Skeletal muscle satellite cell (primary cell): ENCODE results near the gene RBM8A.
"Not testable (repeated sequence)": the region's sequence is repeated elsewhere in the genome, so short reads cannot be mapped to it uniquely, and the experiment has no call there.

Experiments
- H3K27me3 ChIP-seq: 2 replicates; pipeline ENCODE4 v1.7.0; 2013; ENCODE audit warnings: low read length; ENCODE audit not compliant: control insufficient read depth, insufficient read depth
- H3K36me3 ChIP-seq: 2 replicates; pipeline ENCODE4 v1.7.0; 2013; ENCODE audit warnings: mild to moderate bottlenecking, control low read depth, low read length; ENCODE audit not compliant: insufficient read depth
- H3K4me1 ChIP-seq: 2 replicates; pipeline ENCODE4 v1.7.0; 2013; ENCODE audit warnings: low read length; ENCODE audit not compliant: control insufficient read depth, insufficient read depth
- H3K4me2 ChIP-seq: 2 replicates; pipeline ENCODE4 v1.7.0; 2013; ENCODE audit warnings: mild to moderate bottlenecking, low read length
- H3K4me3 ChIP-seq: 2 replicates; pipeline ENCODE4 v1.7.0; 2013; ENCODE audit warnings: low read length
- H3K9ac ChIP-seq: 2 replicates; pipeline ENCODE4 v1.7.0; 2013; ENCODE audit warnings: mild to moderate bottlenecking, low read depth, low read length, moderate library complexity
- H3K9me3 ChIP-seq: replicated peaks from 2 replicates; pipeline ENCODE4 v1.7.0; 2013; ENCODE audit warnings: mild to moderate bottlenecking, control low read depth, low read length

The RBM8A gene

DNA sequence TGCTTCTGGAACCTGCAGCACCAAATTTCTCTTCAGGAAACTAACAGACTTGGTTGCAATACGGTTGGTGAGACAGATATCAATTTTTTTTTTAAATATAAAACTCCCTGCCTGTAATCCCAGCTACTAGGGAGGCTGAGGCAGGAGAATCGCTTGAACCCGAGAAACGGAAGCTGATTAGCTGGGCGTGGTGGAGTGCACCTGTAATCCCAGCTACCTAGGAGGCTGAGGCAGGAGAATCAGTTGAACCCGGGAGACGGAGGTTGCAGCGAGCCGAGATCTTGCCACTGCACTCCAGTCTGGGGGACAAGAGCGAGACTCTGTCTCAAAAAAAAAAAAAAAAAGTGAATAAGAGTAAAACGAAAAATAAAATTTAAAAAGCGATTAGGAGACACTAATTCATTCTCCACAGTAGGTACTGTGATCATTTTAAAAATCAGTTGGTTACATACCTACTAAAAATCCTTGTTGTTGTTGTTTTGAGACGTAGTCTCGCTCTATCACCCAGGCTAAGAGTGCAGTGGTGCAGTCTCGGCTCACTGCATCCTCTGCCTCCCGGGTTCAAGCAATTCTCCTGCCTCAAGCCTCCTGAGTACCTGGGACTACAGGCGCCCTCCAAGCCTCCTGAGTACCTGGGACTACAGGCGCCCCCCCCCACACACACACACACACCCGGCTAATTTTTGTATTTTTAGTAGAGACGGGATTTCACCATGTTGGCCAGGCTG, 796 bp upstream of the RBM8A start:
- Histone ChIP-seq H3K9me3 (no peaks in the 10 kb centered on the region), H3K4me3 (peak overlapping the region; percentile 81), H3K4me1 (peaks cover 9% of the 10 kb centered on the region), H3K27me3 (no peaks in the 10 kb centered on the region), H3K9ac (peak overlapping the region; percentile 98), H3K4me2 (peak overlapping the region; percentile 92), H3K36me3 (peaks cover 14% of the 10 kb centered on the region)

DNA sequence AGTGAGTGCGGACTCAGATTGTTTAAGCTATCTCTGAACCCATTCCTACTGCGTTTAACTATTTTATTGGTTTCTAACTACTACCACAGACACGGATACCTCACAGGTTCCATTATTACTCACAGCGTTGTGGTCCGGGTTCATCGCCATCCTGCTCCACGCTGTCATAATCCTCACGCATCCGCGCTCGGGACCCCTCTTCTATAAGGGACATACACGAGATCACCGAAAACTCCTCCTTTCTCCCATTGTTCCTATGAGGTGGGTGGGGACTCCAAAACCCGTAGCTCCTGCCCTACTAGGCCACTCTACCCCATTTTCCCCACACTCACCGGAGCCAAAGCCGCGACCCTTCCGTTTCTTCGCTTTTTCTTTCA, 610 bp downstream of the RBM8A start:
- peak overlapping the region; percentile 92 for H3K4me2 ChIP-seq
- H3K9me3 ChIP-seq, result no peaks in the 10 kb centered on the region
- H3K4me3 ChIP-seq, result peak overlapping the region; percentile 81
- H3K9ac ChIP-seq, result peak overlapping the region; percentile 98
- H3K36me3 ChIP-seq, result peaks cover 14% of the 10 kb centered on the region
- no peaks in the 10 kb centered on the region for H3K27me3 ChIP-seq
- H3K4me1 ChIP-seq, result peaks cover 9% of the 10 kb centered on the region

DNA sequence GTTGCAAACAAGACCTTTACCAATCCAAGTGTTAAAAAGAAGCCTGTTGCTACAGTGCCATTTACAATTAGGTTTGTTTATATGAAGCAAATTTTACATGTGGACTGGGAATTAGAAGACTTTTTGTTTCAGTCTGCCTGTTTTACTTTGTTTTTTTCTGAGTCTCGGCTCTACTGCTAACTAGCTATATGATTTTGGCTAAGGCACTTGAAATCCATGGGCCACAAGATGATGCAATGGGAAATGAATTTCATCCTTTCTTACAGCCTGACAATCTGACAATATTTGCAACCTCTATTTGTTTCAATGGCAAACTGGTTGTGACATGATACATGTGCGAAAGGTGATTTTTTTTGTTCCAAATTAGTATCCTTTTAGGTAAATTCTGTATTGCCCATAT, 5.0 kb downstream of the RBM8A start:
- H3K36me3 ChIP-seq, result peaks cover 11% of the 10 kb centered on the region
- H3K27me3 ChIP-seq, result no peaks in the 10 kb centered on the region
- no peak overlapping the region for H3K4me3 ChIP-seq
- H3K4me2 ChIP-seq, result no peak overlapping the region
- H3K9me3 ChIP-seq, result no peaks in the 10 kb centered on the region
- peaks cover 27% of the 10 kb centered on the region for H3K4me1 ChIP-seq
- H3K9ac ChIP-seq, result no peak overlapping the region

DNA sequence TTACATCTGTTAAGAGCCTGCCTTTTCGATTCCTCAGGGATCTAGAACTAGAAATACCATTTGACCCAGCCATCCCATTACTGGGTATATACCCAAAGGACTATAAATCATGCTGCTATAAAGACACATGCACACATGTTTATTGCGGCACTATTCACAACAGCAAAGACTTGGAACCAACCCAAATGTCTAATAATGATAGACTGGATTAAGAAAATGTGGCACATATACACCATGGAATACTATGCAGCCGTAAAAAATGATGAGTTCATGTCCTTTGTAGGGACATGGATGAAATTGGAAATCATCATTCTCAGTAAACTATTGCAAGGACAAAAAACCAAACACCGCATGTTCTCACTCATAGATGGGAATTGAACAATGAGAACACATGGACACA, 7.0 kb downstream of the RBM8A start:
- not testable (repeated sequence) for H3K4me2 ChIP-seq, H3K9ac ChIP-seq, H3K9me3 ChIP-seq, H3K4me3 ChIP-seq, H3K27me3 ChIP-seq
- peaks cover 13% of the 10 kb centered on the region for H3K36me3 ChIP-seq
- H3K4me1 ChIP-seq, result peaks cover 19% of the 10 kb centered on the region

GRCh38 chr1:145918992-145919939, 8.0 kb downstream of the RBM8A start:
- Histone ChIP-seq H3K4me2 (peak overlapping the region; percentile 94), H3K4me1 (peaks cover 19% of the 10 kb centered on the region), H3K36me3 (peaks cover 16% of the 10 kb centered on the region), H3K9ac (peak overlapping the region; percentile 89), H3K9me3 (no peaks in the 10 kb centered on the region), H3K27me3 (no peaks in the 10 kb centered on the region), H3K4me3 (peak overlapping the region; percentile 87)

DNA sequence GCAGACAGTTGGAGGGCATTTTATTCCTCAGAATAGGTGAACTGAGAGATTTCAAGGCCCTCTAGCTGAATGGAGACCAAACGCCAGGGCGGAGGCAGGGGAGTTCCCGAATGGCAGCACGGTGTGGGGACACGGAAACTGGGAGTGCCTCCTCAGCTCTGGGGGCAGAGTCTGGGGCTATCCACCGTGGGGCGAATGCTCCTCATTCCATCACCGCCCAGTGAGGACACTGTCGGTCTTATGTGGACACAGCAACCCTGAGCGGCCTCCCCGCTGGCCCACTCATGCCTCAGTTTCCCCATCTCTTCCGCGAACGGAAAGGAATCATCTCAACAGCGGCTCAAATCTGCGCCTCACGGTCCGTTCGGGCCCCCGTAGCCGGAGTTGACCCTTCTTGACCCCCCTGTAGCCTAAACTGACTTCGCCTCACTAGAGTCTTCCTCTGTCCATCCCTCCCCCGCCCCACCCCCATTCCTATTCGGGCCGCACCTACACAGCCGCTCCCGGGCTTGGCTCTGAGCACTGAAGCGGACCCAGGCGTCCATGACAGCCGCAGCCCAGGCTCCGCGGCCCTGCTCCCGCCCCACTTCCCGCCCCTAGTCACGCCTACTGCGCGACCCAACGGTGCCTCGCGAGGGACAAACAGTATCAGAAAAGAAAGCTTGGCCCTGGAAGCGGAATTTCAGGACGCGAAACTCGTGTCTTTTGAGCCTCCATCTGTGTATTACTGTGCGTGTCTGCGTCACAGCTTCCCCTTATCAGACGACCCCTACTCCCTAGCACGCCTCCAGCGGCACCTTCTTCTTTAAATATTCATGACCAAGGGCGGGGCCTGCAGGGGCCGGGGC, 8.9 kb downstream of the RBM8A start, which contains the start of gene PEX11B:
Gene PEX11B, minus strand, starts transcription at position 574 of the 848 bp plus-strand sequence. Its CDS starts 29 bp downstream, at position 545.
- peak within 1 kb of the TSS; percentile 89 for H3K9ac ChIP-seq
- peaks cover 16% of the 10 kb centered on the region for H3K36me3 ChIP-seq
- peak within 1 kb of the TSS; percentile 94 for H3K4me2 ChIP-seq
- H3K9me3 ChIP-seq, result no peaks in the 10 kb centered on the region
- H3K4me3 ChIP-seq, result peak within 1 kb of the TSS; percentile 87
- no peaks in the 10 kb centered on the region for H3K27me3 ChIP-seq
- peaks cover 19% of the 10 kb centered on the region for H3K4me1 ChIP-seq

- H3K4me1 ChIP-seq, result peaks cover 19% of the 10 kb centered on the region
- H3K36me3 ChIP-seq, result peaks cover 16% of the 10 kb centered on the region
- peak overlapping the region; percentile 87 for H3K4me3 ChIP-seq
- H3K4me2 ChIP-seq, result peak overlapping the region; percentile 94
- H3K9ac ChIP-seq, result peak overlapping the region; percentile 89
- no peaks in the 10 kb centered on the region for H3K9me3 ChIP-seq
- no peaks in the 10 kb centered on the region for H3K27me3 ChIP-seq
Measured at GRCh38 chr1:145917595-145917994, 9.7 kb downstream of the RBM8A start.

- peaks cover 25% of the 10 kb centered on the region for H3K36me3 ChIP-seq
- peaks cover 19% of the 10 kb centered on the region for H3K4me1 ChIP-seq
- H3K4me2 ChIP-seq, result peak overlapping the region; percentile 31
- no peaks in the 10 kb centered on the region for H3K9me3 ChIP-seq
- H3K9ac ChIP-seq, result no peak overlapping the region
- no peaks in the 10 kb centered on the region for H3K27me3 ChIP-seq
- H3K4me3 ChIP-seq, result no peak overlapping the region
Measured at GRCh38 chr1:145916745-145917144, 10.5 kb downstream of the RBM8A start.

GRCh38 chr1:145912128-145912641, 15.1 kb downstream of the RBM8A start:
- peaks cover 24% of the 10 kb centered on the region for H3K4me1 ChIP-seq
- no peaks in the 10 kb centered on the region for H3K27me3 ChIP-seq
- no peaks in the 10 kb centered on the region for H3K9me3 ChIP-seq
- H3K36me3 ChIP-seq, result peaks cover 39% of the 10 kb centered on the region
- H3K4me3 ChIP-seq, result no peak overlapping the region
- H3K4me2 ChIP-seq, result no peak overlapping the region
- no peak overlapping the region for H3K9ac ChIP-seq

DNA sequence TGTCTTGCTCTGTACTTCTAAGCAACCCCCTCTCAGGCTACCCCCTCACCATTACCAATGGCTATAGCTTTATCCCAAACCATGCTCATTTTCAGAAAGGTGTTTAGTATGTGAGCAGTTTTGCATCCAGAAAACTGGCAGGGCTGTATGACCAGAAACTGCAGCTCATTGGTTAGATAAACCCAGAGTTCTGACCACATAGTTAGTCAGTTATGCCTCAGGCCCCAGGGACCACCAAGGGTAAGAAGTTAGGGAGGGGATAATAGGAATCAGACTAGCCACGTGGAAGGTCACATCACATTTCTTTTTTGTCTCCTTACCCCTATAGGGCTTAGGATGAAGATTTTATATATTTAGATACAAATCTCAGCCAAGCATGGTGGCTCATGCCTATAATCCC, 18.6 kb downstream of the RBM8A start:
- peak overlapping the region; percentile 41 for H3K9ac ChIP-seq
- H3K36me3 ChIP-seq, result peaks cover 38% of the 10 kb centered on the region
- H3K4me2 ChIP-seq, result peak overlapping the region; percentile 67
- H3K4me1 ChIP-seq, result peaks cover 26% of the 10 kb centered on the region
- no peaks in the 10 kb centered on the region for H3K9me3 ChIP-seq
- H3K27me3 ChIP-seq, result no peaks in the 10 kb centered on the region
- peak overlapping the region; percentile 58 for H3K4me3 ChIP-seq
